GM19351 (cell line): ENCODE data around the gene KANK2.
"Not testable (repeated sequence)": the region's sequence is repeated elsewhere in the genome, so short reads cannot be mapped to it uniquely, and the experiment has no call there.

Source experiments
- ATAC-seq: cut with Tn5 transposase; IDR thresholded peaks from one replicate; pipeline ENCODE4 v1.9.1; 2021; ENCODE audit warnings: mild to moderate bottlenecking, moderate library complexity; ENCODE audit not compliant: unreplicated experiment

KANK2 gene

DNA sequence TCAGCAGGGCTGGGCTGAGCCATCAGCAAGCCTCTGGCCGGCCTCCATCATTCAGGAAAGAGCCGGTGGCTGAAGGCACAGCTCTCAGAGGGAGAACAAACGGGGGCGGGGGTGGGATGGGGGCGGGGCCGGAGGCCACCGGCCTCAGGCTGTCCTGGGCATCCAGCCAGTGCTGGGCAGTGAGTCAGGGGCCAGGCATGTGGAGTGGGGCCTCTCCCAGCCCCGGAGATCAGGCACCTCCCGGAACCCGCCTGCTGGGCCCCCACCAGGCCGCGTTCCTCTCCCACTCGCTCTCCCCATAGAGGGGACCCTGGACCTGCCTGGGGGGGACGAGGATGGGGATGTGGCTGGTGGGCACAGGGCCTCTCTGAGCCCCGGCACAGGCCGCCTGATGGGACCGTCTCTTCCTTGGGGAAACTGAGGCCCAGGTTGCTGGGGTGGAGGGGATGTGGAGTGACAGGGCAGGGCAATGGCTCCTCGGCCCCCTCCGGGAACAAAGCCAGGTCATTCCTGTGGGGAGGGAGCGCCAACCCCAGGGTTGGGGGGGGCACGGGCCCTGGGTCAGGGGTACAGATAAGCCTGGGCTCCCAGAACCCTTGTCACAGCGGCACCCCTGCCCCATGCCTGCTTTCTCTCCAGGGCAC, 54.7 kb downstream of the KANK2 start:
- no peak for ATAC-seq

DNA sequence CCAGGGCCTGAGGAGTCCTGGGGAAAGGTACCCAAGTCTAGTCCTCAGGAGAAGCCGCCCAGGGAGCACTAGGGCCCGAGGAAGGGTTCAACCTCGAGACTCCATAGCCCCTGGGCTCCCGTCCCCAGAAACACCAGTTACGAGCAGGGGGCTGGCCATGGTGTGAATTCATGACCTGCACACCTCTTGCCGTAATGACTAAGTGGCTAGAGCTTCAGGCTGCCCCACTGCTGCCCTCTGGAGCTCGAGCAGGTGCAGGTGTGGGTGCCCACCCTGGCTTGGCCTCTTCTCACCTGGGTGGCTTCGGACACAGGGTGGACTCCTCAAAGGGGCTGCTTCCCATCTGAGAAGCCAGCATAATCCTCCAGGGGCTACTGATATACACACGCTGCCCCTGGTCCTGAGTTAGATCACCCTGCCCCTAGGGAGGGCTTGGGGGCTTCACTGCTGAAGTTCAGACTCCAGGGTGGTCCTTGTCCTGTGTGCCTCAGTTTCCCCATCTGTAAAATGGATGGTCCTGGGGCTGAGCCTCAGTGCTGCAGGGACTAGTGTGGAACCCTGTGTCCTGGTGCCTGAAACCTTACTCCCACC, 55.3 kb downstream of the KANK2 start:
- no peak for ATAC-seq

DNA sequence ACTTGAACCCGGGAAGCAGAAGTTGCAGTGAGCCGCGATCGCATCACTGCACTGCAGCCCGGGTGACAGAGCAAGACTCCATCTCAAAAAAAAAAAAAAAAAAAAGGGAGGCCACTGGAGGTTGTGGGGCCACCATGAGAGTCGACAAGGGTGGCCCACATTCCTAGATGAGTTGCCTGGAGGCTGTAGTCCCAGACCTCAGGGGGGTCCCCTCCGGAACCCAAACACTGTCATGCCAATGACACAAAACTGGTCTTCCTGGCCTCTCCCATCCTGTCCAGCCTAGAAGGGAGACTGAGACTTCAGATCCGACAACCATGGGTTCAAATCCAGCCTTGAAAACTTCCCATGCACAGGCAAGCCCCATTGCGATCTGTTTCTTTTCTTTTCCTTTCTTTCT, 56.4 kb downstream of the KANK2 start:
- ATAC-seq, result no peak

DNA sequence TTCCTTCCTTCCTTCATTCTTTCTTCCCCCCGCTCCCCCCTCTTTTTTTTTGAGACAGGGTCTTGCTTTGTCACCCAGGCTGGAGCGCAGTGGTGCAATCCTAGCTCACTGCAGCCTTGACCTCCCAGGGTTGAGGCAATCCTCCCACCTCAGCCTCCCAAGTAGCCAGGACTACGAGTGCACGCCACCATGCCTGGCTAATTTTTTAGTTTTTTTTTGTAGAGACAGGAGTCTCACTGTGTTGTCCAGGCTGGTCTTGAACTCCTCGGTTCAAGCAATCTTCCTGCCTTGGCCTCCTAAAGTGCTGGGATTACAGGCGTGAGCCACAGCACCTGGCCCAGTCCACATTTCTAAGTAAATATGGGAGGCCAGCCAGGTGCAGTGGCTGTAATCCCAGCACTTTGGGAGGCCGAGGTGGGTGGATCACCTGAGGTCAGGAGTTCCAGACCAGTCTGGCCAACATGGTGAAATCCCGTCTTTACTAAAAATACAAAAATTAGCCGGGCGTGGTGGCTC, 57.3 kb downstream of the KANK2 start:
- not testable (repeated sequence) for ATAC-seq

DNA sequence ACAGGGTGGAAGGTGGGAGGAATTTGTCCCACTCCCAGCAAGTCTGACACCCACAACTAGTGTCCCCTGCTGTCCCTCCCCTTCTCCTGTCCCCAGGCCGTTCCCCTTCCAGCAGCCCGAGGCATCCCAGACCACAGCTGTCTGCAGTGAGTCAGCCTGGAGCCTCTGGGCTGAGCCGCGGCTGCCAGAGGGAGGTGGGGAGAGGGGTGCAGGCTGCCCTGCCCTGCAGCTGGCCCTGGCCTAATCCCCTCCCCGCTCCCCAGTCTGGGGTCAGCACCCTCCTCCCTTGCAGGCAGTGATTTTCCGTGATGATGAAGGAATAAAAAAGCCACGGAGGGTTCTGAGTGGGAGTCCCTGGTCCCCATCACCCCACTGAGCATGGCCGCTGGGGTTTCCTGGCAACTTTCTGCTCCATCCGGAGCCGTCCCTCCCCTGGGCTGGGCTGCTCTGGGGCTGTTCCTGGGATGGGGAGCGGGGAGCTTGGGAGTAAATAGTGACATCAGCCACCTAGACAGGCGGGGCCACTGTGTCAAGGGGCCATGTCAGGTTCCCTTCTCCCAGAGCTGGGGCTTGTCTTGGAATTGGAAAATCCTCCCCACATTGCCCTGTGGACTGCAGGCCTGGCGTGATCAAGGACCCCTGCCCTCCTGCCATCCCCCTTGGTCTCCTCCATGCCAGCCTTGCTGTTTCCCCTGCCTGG, 58.6 kb downstream of the KANK2 start:
- ATAC-seq, result no peak

DNA sequence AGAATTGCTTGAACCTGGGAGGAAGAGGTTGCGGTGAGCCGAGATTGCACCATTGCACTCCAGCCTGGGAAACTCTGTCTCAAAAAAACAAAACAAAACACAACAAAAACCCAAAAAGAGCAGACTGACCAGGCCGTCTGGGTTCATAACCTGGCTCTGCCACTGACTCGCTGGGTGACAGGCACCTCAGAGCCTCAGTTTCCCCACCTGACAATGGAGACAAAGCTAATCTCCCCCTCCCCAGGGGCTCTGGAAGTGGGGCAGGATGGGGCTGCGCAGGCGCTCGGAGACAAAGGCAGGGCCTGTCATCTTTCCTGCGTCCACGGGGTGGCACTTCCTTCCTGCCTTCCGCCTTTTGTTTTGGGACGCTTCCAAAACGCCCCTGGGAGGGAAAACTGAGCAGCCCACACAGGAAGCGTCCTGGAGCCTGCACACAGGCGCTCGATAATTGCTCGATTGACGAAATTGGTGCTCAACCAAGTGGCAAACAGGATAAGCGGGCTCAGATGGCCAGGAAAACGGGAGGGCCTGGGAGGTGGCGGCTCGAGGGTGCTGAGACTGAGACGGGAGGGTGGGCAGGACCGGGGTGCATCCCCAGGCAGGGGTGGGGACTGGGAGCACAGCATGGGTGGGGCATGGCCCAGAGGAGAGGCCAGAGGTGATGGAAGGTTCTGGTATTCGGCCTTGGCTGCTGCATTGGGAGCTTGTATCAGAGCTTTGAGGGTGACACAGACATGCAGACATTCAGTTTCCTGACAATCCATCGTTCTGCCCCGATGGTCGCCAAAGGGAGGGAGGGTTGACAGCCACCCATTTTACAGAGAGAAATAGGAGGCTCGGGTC, 59.6 kb downstream of the KANK2 start:
- ATAC-seq, result no peak

DNA sequence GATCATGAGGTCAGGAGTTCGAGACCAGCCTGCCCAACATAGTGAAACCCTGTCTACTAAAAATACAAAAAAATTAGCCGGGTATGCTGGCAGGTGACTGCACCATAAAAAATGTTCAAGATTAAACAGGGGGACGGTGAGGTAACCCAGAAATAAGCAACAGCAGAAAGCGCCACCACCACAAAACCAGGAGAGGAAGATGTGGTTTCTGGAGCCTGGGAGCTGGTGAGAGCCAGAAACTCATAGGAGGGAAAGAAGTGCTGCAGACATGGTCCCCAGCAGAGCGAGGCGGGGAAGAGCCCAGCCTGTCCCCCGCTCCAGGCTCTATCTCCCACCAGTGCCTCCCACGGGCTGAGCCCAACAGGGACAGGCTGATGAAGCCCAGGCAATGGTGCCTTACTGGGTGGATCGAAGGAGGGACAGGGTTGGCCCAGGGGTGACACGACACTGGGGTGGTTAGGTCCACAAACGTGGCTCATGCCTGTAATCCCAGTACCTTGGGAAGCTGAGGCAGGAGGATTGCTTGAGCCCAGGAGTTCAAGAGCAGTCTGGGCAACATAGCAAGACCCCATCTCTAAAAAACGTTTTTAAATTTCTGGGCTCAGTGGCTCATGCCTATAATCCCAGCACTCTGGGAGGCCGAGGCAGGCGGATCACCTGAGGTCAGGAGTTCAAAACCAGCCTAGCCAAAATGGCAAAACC, 60.8 kb downstream of the KANK2 start:
- ATAC-seq, result no peak

DNA sequence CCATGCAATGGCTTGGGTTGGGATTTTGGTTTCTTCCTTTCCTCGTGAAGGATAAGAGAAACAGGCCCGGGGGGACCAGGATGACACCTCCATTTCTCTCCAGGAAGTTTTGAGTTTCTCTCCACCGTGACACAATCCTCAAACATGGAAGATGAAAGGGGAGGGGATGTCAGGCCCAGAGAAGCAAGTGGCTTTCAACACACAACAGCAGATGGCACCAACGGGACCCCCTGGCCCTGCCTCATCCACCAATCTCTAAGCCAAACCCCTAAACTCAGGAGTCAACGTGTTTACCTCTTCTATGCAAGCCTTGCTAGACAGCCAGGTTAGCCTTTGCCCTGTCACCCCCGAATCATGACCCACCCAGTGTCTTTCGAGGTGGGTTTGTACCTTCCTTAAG, 65.9 kb downstream of the KANK2 start:
- no peak for ATAC-seq

DNA sequence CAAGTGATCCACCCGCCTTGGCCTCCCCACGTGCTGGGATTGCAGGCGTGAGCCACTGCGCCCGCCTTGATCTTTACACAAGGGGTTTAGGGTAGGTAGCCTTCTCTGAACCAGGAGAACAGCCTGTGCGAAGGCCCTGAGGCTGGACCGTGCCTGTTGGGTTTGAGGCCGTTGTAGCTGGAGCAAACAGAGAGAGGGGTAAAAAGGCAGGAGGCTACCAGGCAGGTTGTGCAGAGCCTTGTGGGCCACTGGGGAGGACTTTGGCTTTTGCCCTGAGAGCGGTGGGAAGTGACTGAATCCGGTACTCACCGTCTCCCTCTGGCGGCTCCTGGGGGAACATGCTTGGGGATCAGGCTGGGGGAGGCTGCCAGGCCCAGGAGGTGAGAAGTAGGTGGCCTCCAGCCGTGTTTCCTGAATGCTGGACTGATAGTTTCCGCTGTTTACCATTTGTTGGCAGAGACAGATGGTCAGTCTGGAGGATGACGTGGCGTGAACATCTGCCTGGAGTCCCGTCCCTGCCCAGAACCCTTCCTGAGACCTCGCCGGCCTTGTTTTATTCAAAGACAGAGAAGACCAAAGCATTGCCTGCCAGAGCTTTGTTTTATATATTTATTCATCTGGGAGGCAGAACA, 66.4 kb downstream of the KANK2 start:
- no peak for ATAC-seq

DNA sequence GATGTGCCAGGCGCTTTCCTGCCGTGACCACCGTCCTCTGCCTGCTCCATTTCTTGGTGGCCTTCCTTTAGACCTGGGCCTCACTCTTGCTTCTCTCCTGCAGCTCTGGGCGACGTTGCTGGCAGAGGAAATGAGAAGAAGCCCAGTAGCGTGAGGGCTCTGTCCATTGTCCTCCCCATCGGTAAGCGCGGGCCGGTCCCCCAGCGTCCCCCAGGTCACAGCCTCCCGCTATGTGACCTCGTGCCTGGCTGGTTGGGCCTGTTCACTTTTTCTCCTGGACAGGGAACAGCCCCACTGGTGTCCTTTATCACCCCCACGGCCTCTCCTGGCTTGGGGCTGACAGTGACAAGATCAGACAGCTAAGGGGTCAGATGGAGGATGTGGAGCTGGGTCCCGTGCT, 69.4 kb downstream of the KANK2 start:
- no peak for ATAC-seq

DNA sequence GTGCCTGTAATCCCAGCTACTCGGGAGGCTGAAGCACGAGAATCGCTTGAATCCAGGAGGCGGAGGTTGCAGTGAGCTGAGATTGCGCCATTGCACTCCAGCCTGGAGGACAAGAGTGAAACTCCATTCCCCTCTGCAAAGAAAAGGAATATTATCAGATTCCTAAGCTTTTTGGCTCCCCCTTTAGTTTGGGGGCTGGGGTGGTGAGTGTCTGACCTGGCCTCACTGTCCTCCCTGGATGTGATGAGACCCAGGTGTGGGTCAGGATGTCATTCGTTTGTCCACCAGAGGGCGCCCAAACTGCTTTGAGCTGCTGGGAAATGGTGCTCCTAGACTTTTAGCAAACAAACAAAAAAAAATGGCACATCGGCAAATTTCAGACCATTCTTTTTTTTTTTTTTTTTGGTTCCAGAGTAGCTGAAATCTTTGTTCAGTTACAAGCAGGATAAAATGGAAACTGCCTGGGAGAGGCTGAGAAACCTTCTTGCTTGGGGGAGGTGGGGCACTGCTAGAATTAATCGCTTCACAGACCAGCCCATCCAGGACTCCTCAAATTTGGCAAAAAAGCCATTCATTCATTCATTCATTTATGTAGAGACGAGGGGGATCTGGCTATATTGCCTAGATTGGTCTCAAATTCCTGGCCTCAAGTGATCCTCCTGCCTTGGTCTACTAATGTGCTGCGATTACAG, 71.2 kb downstream of the KANK2 start:
- no peak for ATAC-seq

DNA sequence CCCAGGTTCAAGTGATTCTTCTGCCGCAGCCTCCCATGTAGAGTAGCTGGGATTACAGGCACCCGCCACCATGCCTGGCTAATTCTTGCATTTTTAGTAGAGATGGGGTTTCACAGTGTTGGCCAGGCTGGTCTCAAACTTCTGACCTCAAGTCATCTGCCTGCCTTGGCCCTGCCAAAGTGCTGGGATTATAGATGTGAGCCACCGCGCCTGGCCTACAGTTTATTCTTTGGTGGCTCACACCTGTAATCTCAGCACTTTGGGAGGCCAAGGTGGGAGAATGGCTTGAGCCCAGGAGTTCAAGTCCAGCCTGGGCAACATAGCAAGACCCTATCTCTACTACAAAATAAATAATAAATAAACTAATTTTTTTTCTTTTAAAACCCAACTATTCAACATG, 73.2 kb downstream of the KANK2 start:
- not testable (repeated sequence) for ATAC-seq

DNA sequence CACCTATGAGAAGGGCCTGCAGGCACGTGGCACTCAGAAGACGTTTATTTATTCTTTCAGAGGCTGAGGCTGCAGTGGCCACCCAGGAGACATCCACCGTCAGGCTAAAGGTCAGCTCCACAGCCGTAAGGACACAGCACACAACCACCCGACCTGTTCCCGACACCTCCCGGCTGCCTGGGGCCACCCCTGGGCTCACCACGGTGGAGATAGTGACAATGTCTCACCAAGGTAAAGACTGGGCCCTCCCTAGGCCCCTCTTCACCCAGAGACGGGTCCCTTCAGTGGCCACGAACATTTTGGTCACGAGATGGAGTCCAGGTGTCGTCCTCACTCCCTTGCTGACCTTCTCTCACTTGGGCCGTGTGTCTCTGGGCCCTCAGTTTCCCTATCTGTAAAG, 74.2 kb downstream of the KANK2 start:
- ATAC-seq, result no peak

DNA sequence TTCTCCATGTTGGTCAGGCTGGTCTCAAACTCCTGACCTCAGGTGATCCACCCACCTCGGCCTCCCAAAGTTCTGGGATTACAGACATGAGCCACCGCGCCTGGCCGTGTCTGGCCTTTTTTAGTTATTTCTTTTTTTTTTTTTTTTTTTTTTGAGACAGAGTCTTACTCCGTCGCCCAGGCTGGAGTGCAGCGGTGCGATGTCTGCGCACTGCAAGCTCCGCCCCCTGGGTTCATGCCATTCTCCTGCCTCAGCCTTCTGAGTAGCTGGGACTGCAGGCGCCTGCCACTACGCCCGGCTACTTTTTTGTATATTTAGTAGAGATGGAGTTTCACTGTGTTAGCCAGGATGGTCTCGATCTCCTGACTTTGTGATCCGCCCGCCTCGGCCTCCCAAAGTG, 75.4 kb downstream of the KANK2 start:
- not testable (repeated sequence) for ATAC-seq

DNA sequence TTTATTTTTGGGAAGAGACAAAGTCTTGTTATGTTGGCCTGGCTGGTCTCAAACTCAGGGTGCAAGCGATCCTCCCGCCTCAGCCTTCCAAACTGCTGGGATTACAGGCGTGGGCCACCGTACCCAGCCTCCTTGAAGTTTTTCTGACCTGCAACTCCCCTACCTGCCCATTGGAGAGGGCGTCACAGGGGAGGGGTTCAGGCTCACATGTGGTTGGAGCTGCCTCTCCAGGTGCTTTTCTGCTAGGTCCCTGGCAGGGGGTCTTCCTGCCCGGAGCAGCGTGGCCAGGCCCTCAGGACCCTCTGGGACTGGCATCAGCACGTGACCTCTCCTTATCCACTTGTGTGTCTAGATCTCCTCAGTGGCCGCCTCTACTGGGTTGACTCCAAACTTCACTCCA, 80.8 kb downstream of the KANK2 start:
- ATAC-seq, result no peak

DNA sequence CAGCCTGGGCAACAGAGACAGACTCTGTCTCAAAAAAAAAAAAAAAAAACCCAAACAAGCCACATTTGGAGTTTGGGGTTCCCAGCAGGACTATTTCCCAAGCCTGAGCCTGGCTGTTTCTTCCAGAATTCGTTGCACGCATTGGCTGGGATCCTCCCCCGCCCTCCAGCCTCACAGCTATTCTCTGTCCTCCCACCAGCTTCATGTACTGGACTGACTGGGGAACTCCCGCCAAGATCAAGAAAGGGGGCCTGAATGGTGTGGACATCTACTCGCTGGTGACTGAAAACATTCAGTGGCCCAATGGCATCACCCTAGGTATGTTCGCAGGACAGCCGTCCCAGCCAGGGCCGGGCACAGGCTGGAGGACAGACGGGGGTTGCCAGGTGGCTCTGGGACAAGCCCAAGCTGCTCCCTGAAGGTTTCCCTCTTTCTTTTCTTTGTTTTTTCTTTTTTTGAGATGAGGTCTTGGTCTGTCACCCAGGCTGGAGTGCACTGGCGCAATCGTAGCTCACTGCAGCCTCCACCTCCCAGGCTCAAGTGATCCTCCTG, 81.4 kb downstream of the KANK2 start:
- ATAC-seq, result no peak

DNA sequence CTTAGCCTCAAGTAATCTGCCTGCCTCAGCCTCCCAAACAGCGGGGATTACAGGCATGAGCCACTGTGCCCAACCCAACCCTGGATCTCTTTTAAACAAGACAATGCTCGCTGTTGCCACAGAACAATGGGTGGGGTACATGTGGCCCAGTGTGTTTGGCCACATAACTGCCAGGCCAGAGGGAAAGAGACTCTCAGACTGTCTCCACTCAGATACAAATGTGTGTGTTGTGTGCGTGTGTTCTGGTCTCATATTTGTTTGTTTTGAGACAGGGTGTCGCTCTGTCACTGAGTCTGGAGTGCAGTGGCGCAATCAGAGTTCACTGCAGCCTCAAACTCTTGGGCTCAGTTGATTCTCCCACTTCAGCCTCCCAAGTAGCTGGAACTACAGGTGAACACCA, 82.3 kb downstream of the KANK2 start:
- no peak for ATAC-seq
